ENCODE results near the gene CLCNKA. TPM values are rescaled to one million over a fixed set of nuclear protein-coding genes. Genes with fewer than 3 reads are reported as not detected.
A peak's percentile ranks its signal among the peaks of the same experiment; 100 is the strongest.
"Not testable (repeated sequence)": the region's sequence is repeated elsewhere in the genome, so short reads cannot be mapped to it uniquely, and the experiment has no call there.

The CLCNKA gene
- total RNA-seq, 1 experiment from 2014 or later = not detected

DNA sequence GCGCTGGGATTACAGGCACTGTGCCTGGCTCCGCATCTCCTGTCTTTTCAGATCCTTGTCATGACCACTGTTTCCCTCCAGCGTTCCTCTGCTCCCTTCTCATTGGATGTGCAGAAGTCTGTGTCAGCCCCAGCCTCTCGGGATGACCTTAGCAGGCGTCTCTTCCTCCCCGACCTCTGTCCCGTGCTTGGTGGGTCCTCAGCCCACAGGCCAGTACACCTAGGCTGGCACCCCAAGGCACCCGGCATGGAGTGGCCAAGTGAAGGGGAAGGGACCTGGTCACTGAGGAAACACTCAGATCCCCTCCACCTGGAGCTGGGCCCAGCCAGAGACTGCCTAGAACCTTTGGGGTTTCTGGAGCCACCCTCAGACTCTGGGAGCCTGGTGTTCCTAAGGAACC, 19.4 kb downstream of the CLCNKA start:
- no peak for DNase-seq (ENCODE audit: low read depth)

DNA sequence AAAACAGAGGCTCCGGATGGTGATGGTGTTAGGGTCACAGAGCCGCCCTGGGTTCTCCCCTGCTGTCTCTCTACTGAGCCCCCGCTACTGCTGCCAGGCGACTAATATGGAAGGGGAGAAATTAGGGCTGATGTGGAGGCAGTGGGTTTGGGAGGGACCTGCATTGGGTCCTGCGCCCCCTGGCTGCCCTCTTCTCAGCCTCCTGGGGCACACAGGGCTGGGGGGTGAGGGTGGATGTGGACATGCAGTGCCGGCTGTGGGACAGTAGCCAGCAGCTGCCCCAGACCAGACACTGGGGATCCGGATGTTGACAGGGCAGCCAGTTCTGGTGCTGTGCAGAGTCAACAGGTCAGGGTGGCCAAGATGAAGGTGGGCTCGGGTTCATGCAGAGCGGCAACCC, 20.3 kb downstream of the CLCNKA start:
- no peak for DNase-seq (ENCODE audit: low read depth)

DNA sequence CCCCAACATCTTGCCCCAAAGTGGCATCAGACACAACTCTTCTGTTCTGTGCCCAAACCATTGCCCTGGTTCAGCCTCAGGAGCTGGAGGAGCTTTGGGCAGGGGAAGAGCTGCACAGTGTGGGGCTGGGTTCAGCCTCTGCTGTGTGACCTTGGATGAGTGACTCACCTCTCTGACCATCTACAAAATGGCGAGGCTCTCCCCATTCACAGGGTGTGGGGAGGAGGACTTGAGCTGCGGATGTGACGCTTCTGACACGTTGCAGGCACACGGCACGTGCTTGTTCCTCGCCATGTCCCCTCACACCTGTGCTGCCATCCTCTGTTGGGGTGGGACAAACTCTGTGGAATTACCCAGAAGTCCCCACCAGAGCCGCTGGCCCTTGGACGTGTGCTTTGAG, 20.8 kb downstream of the CLCNKA start:
- not testable (repeated sequence) for DNase-seq (ENCODE audit: low read depth)

DNA sequence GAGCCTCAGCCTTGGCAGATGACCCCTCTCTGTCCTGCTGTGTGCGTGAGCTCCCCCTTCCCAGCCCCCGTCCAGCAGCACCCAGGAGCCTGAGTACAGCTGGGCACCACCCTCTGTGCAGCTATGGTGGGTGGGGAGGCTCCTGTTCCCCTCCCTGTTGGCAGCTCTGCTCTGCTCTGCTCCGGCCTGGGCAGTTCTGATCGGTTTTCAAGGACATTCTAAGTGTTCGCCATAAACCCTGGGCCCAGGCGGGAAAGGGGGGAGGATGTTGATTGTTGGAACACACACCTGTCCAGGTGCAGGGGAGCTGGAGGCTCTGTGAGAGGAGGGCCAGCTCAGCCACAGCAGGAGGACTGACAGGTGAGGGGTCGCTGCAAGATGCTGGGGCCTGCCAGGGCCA, 21.7 kb downstream of the CLCNKA start, which contains the start of gene CLCNKB:
Gene CLCNKB (plus strand): TSS at position 262 of the 400 bp plus-strand sequence. CDS start 711 bp downstream, outside the sequence.
- no peak for DNase-seq (ENCODE audit: low read depth)

DNA sequence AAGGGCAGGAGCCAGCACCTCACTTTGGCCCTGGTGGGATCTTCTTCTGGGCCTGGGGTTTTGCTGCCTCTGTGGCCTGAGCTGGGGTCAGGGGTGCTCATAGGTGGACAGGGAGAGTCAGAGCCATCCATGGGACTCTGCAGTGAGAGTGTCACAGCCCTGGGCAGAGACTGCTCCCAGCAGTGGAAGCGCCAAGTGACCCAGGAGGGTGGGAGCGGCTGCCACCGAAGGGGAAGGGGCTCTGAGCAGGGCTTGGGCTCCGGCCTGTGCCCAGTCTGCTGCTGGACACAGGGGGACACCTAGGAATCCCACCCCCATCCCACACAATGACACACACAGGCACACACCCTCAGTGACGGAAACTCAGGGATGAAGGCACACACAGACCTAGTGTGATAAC, 22.1 kb downstream of the CLCNKA start:
- DNase-seq (ENCODE audit: low read depth) = no peak

DNA sequence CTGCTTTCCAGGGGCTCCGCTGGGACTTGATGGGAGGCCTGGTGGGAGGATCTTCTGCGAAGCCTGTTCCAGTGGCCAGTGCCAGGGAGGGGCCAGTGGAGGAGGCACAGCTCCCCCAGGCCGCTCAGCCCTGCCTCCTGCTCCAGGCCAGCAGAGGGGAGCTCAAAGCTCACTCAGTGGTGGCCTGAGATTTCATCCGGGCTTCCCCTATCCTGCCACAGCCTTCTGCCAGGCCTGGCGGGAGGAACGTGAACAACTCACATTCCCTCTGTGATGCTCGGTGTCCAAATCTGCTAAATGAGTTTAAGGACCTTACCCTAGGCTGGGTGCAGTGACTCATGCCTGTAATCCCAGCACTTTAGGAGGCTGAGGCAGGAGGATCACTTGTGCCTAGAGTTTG, 25.0 kb downstream of the CLCNKA start:
- peak; percentile 20 for DNase-seq (ENCODE audit: low read depth)

DNA sequence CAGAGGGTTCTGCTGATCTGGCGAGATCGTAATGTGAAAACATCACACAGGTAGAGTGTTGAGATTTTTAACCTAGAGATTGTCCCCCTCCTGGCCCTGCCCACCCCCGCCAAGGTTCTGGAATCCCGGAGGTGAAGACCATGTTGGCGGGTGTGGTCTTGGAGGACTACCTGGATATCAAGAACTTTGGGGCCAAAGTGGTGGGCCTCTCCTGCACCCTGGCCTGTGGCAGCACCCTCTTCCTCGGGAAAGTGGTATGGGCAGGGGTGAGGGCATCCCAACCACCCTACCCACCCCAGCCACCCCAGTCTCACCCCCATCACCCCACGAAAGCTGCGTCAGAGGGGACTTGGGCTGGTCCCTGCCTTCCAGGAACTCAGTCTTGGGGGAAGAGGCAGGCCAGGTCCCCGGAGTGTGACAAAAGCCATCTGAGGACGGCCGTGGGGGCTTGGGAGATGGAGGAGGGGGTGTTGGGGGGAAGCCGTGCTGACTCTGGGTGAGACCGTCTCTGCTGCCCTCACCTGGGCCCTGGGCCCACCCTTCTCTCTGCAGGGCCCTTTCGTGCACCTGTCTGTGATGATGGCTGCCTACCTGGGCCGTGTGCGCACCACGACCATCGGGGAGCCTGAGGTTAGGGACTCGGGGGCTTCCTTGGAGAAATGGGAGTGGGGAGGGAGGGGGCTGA, 26.1 kb downstream of the CLCNKA start:
- DNase-seq (ENCODE audit: low read depth) = no peak

DNA sequence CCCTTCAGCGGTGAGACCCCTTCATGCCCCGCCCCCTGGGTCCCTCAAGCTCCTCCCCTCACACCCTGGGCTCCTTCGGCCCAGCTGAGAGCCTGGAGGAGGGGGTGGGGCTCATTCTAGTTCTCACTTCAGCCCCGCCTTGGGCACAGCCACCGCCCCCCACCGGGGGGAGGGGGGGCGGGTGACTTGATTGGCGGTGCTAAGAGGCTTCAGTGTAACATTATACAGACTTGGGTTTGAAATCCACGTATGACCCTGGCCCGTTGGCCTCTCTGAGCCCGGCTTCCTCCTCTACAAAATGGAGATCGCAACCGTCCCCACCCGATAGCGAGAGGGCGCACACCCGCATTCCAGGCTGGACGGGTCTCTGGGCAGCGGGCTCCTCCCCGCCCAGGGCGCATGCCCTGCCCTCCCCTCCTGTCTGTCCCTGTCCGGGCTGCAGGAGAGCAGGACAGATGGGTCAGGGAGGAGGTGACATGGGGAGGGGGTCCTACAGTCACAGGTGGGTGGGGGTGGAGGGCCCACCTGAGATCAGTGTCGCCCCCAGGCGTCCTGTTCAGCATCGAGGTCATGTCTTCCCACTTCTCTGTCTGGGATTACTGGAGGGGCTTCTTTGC, 26.8 kb downstream of the CLCNKA start:
- DNase-seq (ENCODE audit: low read depth) = no peak

DNA sequence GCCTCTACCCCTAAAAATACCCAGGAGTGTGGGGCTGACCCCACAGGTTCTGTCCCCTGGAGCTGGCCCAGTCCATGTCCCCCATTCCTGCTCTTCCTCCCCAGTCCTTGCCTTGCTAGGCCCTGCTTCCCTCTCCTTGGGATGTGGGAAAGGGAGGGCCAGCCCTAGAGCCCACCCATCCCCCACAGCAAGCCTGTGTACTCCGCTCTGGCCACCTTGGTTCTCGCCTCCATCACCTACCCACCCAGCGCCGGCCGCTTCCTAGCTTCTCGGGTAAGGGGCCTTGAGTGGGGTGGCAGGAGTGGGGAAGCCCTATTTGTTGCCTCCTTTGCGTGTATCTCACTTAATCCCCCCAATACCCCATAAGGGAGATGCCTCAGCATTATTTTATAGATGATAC, 28.5 kb downstream of the CLCNKA start:
- DNase-seq (ENCODE audit: low read depth) = no peak

DNA sequence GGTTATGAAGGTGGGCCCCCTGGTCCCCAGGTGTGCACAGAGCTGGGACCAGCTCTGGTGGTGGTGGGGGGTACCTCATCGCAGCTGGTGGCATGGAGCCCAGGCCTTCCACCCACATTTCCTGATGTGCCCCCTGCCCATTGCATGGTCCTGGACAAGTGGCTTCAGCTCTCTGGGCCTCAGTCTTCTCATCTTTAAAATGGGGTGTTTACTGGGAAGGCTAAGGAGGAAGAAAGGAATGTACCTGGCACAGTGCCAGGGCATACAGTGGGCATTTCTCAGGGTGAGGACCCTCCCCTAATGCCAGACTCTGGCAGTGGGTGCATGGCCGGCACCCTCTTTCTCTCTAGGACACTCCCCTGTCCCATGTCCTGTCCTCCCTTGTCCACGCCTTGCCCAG, 29.2 kb downstream of the CLCNKA start:
- DNase-seq (ENCODE audit: low read depth) = no peak

DNA sequence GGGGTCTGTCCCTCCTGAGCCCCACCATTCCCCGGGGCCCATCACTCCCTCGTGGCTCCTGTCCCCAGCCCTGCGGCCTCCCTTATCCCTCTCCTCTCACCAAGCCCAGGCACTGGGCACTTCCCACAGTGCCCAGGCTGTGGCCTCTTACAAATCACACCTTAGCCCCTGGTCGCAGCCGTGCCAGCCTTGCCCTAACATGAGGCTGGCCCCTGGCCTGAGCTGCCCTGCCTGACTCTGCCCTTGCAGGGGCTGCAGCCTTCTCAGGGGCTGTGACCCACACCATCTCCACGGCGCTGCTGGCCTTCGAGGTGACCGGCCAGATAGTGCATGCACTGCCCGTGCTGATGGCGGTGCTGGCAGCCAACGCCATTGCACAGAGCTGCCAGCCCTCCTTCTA, 30.1 kb downstream of the CLCNKA start:
- DNase-seq (ENCODE audit: low read depth) = not testable (repeated sequence)

DNA sequence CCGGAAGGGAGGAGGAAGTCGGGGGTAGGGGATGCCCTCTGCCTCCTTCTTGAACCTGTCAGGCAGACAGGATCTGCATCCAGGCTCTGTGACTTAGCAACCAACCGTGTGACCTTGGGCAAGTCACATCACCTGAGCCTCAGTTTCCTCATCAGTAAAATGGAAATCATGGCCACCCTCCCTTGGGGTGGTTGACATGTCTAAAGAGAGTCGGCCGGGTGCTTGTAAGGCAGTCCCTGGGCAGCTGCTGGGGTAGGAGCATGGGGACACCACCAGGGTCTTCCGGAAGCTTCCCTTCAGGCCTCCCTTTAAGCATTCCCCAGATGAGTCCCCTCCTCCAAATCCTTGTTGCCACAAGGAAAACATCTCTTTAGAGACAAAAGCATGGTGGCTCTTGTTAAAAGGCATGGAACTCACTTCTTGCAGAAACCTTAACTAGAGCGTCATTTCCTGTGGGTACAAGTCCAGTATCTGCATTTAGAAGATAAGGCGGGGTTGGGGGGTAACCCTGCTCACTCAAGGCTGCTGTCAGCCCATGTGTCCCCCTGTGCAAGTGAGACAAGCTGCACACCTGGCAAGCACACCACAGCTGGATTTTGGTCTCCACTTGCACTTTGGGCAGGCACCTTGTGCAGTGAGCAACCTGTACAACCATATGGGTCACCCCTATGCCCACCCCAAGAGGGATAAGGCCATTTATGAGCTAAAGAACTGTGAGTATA, 32.1 kb downstream of the CLCNKA start:
- no peak for DNase-seq (ENCODE audit: low read depth)

DNA sequence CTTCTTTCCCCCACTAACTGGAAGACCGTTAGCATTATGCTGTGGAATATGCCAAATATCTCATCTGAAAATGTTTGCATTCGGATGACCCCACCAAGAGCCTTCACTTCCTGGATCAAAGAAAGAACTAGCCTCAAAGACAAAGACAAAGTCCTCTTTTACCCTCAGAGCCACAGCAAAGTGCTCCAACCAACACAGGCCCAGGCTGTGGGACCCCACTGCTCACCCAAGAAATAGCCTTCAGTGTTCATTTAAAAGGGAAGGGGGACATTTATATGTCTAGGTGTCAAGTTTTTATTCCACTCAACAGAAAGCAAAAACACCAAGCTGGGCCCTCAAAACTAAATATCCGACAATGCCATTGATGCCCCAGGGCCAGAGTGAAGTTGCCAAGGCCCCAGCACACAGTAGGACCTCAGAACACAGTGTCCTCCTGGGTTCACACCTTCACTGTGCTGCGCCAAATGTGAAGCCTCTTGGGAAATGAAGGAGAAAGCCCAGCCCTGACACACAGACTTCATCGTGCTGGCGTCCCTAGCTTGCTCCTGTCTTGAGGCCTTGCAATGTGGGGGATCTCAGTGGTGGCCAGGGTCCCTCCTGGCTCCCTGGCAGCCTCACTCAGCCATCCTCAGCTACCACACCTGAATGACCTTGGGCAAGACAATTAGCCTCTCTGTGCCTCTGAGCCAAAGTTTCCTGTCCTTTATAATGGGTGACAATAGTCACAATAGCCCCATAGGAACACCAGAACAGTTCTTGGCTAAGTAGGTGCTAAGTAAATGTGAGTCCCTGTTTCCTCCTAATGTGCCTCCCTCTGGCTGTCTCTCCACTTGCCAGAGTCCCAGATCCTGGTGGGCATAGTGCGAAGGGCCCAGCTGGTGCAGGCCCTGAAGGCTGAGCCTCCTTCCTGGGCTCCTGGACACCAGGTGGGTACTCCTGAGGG, 33.0 kb downstream of the CLCNKA start:
- no peak for DNase-seq (ENCODE audit: low read depth)

DNA sequence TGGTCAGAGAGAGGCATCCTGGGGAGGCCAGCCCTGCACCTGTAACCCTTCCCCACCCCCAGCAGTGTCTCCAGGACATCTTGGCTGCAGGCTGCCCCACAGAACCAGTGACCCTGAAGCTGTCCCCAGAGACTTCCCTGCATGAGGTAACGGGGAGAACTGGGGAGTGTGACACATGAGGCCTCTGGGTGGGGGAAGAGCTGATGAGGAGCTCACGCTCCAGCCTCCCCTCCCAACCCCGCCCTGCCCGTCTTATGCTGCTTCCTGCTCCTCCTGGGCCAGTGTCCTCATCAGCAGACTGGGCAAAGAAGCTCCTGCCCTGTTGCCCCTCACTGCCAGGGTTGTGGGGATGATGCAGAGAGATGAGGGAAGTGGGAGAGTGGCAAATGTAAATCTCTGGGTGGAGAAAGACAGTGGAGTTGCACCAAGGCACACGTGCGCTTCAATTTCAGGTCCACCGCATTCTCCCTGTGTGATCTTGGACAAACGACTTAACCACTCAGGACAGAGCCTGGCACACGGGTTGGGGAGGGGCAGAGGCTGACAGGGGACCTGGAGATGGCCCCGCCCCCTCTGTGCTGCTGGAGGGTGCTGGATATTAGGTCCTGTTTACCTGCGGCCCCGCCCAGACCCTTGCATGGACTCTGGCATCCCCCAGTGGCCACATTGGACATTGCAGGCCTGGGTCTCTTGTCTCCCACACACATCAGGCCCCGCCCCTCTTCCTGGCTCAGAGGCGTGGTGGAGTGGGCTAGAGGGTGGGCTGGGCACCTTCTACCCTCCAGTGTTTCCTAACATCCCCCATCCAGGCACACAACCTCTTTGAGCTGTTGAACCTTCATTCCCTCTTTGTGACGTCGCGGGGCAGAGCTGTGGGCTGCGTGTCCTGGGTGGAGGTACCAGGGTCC, 34.0 kb downstream of the CLCNKA start:
- DNase-seq (ENCODE audit: low read depth) = peak; percentile 51

DNA sequence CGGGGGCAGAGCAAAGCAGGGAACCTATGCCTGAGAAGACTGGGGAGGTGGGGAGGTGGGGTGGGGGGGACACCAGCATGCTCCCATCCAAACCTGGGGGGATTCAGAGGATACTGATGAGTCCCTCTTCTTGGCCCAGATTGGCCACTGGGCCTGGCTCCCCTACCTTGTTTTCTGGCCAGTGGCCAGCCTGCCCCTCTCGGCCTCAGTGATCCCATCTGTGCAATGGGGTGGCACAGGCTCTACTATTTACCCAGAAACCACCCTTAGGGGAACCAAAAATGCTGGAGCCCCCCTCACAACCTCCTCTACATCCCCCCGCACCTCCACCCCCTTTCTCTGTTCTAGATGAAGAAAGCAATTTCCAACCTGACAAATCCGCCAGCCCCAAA, 34.7 kb downstream of the CLCNKA start:
- DNase-seq (ENCODE audit: low read depth) = not testable (repeated sequence)

DNA sequence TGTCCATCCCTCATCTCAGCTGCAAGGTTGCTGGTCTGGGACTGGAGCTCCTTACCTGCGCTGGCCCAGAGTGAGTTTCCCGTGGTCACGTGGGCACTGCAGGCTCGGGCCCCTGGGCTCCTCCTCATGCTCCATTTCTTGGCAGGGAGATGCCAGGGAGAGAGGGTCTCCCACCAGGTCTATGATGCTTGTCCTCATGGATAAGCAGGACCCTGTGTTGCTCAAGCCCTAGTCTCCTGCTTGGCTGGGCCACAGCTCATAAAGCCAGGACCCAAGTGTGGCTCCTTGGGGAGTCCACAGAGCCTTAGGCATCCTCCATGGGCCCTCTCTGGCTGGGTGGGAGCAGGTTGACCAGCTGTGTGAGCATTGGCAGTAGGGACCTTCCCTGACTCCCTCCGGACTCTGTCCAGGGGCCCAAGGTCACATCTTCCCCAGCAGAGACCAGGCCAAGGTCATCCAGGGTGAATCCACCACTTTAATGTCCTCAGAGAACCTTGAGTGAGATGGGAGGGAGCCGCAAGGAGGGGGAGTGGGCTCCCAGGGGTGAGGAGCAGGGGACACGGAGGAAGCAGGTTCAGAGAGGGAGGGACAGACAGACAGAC, 35.6 kb downstream of the CLCNKA start:
- not testable (repeated sequence) for DNase-seq (ENCODE audit: low read depth)

DNA sequence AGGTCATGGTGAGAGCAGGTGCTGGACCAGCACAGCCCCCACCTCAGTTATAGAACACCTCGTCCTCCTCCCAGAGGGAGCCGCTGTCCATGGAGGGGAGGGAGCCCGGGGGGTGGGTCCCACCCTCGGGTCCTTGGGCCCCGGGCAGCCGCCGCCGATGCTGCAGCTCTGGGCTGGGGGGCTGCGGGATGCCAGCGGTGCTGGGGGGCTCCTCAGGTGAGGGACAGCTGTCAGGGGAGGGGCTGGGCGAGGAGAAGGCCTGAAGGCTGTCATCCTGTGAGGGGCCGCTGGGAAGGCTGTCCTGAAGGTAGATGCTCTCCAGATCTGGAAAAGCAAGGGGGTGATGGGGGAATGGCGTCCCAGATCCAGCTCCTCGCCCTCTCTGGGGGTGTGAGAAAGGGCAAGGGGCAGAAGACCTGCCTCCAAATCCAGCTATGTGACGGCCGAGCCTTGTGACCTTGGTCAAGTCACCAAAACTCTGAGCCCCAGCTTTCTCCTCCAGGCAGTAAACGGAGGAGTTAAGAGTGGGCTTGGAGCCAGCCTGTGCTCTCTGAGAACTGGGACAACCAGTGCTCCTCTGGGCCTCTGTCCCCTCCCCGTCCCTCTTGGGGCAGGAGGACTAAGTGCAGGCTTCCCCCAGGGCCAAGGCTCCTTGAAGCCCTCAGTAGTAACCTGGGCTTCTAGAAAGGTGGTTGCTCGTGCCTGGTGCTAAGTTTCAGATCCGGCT, 36.7 kb downstream of the CLCNKA start:
- not testable (repeated sequence) for DNase-seq (ENCODE audit: low read depth)

DNA sequence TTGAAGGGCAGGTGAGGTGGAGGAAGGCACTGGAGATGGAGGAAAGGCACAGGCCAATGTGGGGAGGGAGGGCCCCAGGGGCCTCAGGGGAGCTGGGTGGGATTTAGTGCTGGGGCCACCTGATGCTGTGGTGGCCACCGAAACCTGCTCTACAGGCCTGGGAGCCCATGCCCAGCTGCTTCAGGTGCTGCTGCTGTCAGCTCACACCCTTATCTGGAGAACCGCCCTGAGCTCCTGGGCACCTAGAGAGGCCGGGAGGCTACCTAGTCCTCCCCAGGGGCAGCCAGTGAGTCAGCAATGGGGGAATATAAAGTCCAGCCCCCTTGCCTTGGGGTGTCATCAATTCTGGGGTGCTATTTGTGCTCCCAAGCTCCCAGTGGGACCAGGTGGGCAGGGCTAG, 39.4 kb downstream of the CLCNKA start:
- no peak for DNase-seq (ENCODE audit: low read depth)

DNA sequence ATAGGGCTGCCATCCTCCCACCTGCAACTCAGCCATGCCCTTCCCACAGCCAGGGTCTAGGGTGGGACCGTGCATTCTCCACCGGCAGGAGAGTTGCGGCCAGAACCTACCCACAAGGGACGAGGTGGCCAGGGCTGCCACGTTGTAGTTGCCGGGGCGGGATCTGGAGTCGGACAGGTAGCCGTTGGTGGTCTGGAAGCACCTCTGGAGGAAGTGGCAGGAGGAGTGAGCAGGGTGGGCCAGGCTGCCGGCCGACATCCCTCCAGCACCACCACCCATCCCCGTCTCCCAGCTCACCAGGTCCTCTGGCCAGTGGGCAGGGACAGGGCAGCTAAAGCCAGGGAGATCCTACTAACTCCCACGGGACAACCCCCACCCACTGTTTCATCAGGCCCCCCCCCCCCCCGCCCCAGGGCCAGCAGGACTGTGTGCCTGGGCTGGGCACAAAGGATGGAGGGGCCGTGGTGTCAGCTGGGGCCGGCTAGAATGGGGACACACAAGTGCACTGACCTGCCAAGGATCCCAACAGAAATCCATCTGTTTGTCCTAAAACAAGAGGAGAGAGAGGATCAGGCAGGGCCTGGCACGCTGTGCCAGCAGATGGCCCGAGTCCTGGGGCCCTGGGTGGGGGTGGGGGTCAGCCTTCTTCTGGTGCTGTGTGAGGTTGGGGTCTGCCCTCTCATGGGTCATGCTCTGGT, 40.3 kb downstream of the CLCNKA start:
- DNase-seq (ENCODE audit: low read depth) = not testable (repeated sequence)

Data from LHCN-M2 (cell line).